ENCODE measurements around the gene MAP7D2.

GRCh38 chrX:20029728-20030127, 87.0 kb downstream of the MAP7D2 start:
- TF ChIP-seq CTCF (IDR thresholded peaks at IDR 0.05), result no peak
- no peak for TF ChIP-seq POLR2A (IDR thresholded peaks at IDR 0.05)
